MM.1S (cell line): ENCODE measurements around the gene CFAP65.

Experiments used
- CTCF ChIP-seq: fragments of 300-600 bp; sonication (generic); IDR thresholded peaks from 2 replicates; pipeline ENCODE4 v1.5.1; 2016; ENCODE audit warnings: antibody characterized with exemption, low read length, mixed read lengths
- EZH2 ChIP-seq: fragments of 300-600 bp; sonication (generic); optimal IDR thresholded peaks from 2 replicates; pipeline ENCODE3; 2017; ENCODE audit warnings: low read depth, mild to moderate bottlenecking, antibody characterized with exemption, low read length, mixed read lengths

DNA sequence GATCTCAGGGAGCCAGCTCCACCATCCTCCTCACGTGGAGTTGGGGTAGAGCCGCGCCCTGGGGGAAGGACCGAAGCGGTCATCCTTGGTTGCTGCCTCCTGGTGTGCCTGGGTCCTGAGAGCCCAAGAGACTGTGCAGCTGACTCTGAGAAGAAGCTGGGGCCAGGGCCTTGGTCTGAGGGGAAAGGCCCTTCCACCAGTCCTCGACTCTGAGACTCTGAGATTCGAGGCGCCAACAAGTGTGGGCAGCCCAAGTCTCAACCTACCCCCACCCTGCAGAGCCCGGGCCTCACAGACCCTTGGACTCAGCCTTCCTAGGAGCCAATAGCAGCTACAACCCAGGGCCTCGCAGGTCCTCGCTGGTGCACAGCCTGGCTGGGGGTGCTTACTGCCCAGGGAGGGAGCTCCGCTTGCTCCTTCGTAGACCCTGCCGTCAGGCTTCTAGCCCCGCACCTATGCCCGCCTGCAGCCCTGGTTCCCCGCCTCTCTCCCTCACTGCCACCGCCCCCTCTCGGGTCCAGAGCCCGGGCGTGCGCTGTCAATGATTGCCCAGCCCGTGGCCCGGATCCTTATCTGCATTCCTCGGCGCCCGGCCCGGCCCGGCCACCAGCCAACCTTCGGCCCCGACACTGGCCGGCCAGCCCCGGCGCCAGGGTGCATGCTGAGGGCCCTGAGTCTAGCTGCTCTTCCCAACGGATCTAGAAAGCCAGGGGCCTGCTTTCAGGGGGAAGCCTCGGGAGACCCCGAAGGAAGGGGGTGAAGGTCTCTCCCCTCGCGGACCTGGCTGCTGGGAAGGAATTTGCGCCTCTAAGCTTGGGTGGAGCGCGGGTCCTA, 17.4 kb upstream of the CFAP65 start:
- TF ChIP-seq EZH2 (no peak), CTCF (no peak)
